ENCODE results near the gene UTS2R.

Gene UTS2R

GRCh38 chr17:82388922-82389283 is 17.3 kb downstream of the UTS2R start:
- no peak for DNase-seq (ENCODE audit: low read depth, low spot score)
- H3K36me3 ChIP-seq (ENCODE audit: insufficient read depth, insufficient read length, low read length): peaks cover 27% of the 10 kb centered on the region
- no peaks in the 10 kb centered on the region for H3K27me3 ChIP-seq (ENCODE audit: insufficient read depth, insufficient read length)
- H3K9ac ChIP-seq (ENCODE audit: insufficient read length, low read depth): no peak overlapping the region
- H3K4me3 ChIP-seq (ENCODE audit: insufficient read length, low read depth): no peak overlapping the region
- TF ChIP-seq SUZ12 (IDR thresholded peaks at IDR 0.05; ENCODE audit: extremely low read depth, insufficient read depth, insufficient read length) (no peak), ZNF274 (IDR thresholded peaks at IDR 0.05; ENCODE audit: low read depth, low read length) (no peak), YY1 (IDR thresholded peaks at IDR 0.05; ENCODE audit: insufficient read depth, insufficient read length) (no peak)
- peaks cover 21% of the 10 kb centered on the region for H3K4me1 ChIP-seq (ENCODE audit: insufficient read depth, insufficient read length)
- H3K9me3 ChIP-seq (ENCODE audit: insufficient read depth, low read length): no peaks in the 10 kb centered on the region

GRCh38 chr17:82389379-82389778 is 17.8 kb downstream of the UTS2R start:
- Histone ChIP-seq H3K4me1 (ENCODE audit: insufficient read depth, insufficient read length) (peaks cover 17% of the 10 kb centered on the region), H3K4me3 (ENCODE audit: insufficient read length, low read depth) (no peak overlapping the region), H3K9me3 (ENCODE audit: insufficient read depth, low read length) (no peaks in the 10 kb centered on the region), H3K27me3 (ENCODE audit: insufficient read depth, insufficient read length) (no peaks in the 10 kb centered on the region), H3K36me3 (ENCODE audit: insufficient read depth, insufficient read length, low read length) (peaks cover 29% of the 10 kb centered on the region), H3K9ac (ENCODE audit: insufficient read length, low read depth) (no peak overlapping the region)
- no peak for DNase-seq (ENCODE audit: low read depth, low spot score)
- TF ChIP-seq ZNF274 (IDR thresholded peaks at IDR 0.05; ENCODE audit: low read depth, low read length): no peak
- no peak for TF ChIP-seq SUZ12 (IDR thresholded peaks at IDR 0.05; ENCODE audit: extremely low read depth, insufficient read depth, insufficient read length)
- TF ChIP-seq YY1 (IDR thresholded peaks at IDR 0.05; ENCODE audit: insufficient read depth, insufficient read length): no peak

DNA sequence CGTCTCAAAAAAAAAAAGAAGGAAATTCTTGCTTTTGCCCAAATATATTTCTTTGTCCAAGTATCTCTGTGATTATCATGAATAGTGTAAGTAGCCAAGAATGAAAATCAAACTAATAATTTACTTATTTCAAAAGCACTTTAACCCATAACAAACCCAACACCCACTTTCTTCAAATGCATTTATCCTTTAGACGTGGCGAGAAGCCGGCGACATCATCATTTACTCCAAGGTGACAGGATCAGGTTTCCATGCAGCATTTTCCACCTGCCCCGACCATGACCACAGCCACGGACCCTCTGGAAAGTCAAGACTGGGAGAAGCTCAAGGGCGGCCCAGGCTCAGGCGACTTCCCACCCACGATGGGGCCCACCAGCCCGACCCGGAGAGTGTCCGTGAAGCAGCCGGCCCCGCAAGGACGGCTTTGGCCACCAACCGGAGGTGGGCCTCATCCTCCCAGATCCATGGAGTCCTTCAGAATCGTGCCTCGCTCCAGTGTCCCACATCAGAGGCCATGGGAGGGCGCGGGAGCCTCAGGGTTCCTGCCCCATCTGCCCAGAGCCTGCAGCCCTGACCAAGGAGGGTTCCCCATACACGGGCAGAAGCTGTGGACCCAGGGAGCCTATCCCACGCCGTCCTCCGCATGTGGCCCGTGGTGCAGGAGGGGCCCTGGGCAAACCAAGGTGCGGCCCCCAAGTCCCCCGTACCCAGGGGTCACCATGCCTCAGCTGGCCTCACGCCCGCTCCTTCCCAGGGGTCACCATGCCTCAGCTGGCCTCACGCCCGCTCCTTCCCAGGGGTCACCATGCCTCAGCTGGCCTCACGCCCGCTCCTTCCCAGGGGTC is 18.7 kb downstream of the UTS2R start:
- TF ChIP-seq YY1 (IDR thresholded peaks at IDR 0.05; ENCODE audit: insufficient read depth, insufficient read length) (no peak), ZNF274 (IDR thresholded peaks at IDR 0.05; ENCODE audit: low read depth, low read length) (no peak), SUZ12 (IDR thresholded peaks at IDR 0.05; ENCODE audit: extremely low read depth, insufficient read depth, insufficient read length) (no peak)
- Histone ChIP-seq H3K4me3 (ENCODE audit: insufficient read length, low read depth) (no peak overlapping the region), H3K9ac (ENCODE audit: insufficient read length, low read depth) (no peak overlapping the region), H3K9me3 (ENCODE audit: insufficient read depth, low read length) (no peaks in the 10 kb centered on the region), H3K27me3 (ENCODE audit: insufficient read depth, insufficient read length) (no peaks in the 10 kb centered on the region), H3K36me3 (ENCODE audit: insufficient read depth, insufficient read length, low read length) (peaks cover 32% of the 10 kb centered on the region), H3K4me1 (ENCODE audit: insufficient read depth, insufficient read length) (peaks cover 8% of the 10 kb centered on the region)
- DNase-seq (ENCODE audit: low read depth, low spot score): no peak

DNA sequence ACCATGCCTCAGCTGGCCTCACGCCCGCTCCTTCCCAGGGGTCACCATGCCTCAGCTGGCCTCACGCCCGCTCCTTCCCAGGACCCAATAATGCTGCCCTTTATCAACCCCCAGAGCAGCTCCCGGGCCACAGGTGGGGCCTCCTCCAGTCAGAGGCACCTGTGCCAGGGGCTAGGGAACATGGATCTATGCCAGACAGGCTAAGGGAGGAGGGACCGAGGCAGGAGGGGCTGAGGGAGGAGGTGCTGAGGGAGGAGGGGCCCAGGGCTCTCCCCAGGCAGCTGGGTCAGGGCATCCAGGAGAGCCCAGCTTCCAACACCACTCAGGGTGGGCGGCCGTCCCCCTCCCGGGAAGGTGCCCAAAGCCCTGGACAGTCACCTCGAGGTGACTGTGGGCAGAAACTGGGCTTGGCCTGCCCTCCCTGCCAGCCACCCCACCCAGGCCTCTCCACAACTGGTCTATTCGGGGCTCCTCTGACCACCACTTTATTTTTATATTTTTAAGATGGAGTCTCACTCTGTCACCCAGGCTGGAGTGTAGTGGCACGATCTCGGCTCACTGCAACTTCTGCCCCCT is 19.4 kb downstream of the UTS2R start:
- no peak for TF ChIP-seq YY1 (IDR thresholded peaks at IDR 0.05; ENCODE audit: insufficient read depth, insufficient read length)
- no peak for TF ChIP-seq ZNF274 (IDR thresholded peaks at IDR 0.05; ENCODE audit: low read depth, low read length)
- TF ChIP-seq SUZ12 (IDR thresholded peaks at IDR 0.05; ENCODE audit: extremely low read depth, insufficient read depth, insufficient read length): no peak
- Histone ChIP-seq H3K4me1 (ENCODE audit: insufficient read depth, insufficient read length) (peaks cover 8% of the 10 kb centered on the region), H3K4me3 (ENCODE audit: insufficient read length, low read depth) (no peak overlapping the region), H3K36me3 (ENCODE audit: insufficient read depth, insufficient read length, low read length) (peaks cover 32% of the 10 kb centered on the region), H3K27me3 (ENCODE audit: insufficient read depth, insufficient read length) (no peaks in the 10 kb centered on the region), H3K9me3 (ENCODE audit: insufficient read depth, low read length) (no peaks in the 10 kb centered on the region), H3K9ac (ENCODE audit: insufficient read length, low read depth) (no peak overlapping the region)
- no peak for DNase-seq (ENCODE audit: low read depth, low spot score)

- Histone ChIP-seq H3K27me3 (ENCODE audit: insufficient read depth, insufficient read length) (no peaks in the 10 kb centered on the region), H3K9ac (ENCODE audit: insufficient read length, low read depth) (no peak overlapping the region), H3K9me3 (ENCODE audit: insufficient read depth, low read length) (no peaks in the 10 kb centered on the region), H3K4me3 (ENCODE audit: insufficient read length, low read depth) (no peak overlapping the region), H3K36me3 (ENCODE audit: insufficient read depth, insufficient read length, low read length) (peaks cover 32% of the 10 kb centered on the region), H3K4me1 (ENCODE audit: insufficient read depth, insufficient read length) (peaks cover 5% of the 10 kb centered on the region)
- TF ChIP-seq SUZ12 (IDR thresholded peaks at IDR 0.05; ENCODE audit: extremely low read depth, insufficient read depth, insufficient read length) (no peak), ZNF274 (IDR thresholded peaks at IDR 0.05; ENCODE audit: low read depth, low read length) (no peak), YY1 (IDR thresholded peaks at IDR 0.05; ENCODE audit: insufficient read depth, insufficient read length) (no peak)
- no peak for DNase-seq (ENCODE audit: low read depth, low spot score)
Measured at GRCh38 chr17:82391496-82392066, 20.0 kb downstream of the UTS2R start.

GRCh38 chr17:82392209-82392920 is 20.8 kb downstream of the UTS2R start:
- TF ChIP-seq SUZ12 (IDR thresholded peaks at IDR 0.05; ENCODE audit: extremely low read depth, insufficient read depth, insufficient read length): no peak
- TF ChIP-seq ZNF274 (IDR thresholded peaks at IDR 0.05; ENCODE audit: low read depth, low read length): no peak
- TF ChIP-seq YY1 (IDR thresholded peaks at IDR 0.05; ENCODE audit: insufficient read depth, insufficient read length): no peak
- H3K36me3 ChIP-seq (ENCODE audit: insufficient read depth, insufficient read length, low read length): peaks cover 32% of the 10 kb centered on the region
- peaks cover 2% of the 10 kb centered on the region for H3K4me1 ChIP-seq (ENCODE audit: insufficient read depth, insufficient read length)
- no peaks in the 10 kb centered on the region for H3K9me3 ChIP-seq (ENCODE audit: insufficient read depth, low read length)
- DNase-seq (ENCODE audit: low read depth, low spot score): no peak
- no peaks in the 10 kb centered on the region for H3K27me3 ChIP-seq (ENCODE audit: insufficient read depth, insufficient read length)
- H3K4me3 ChIP-seq (ENCODE audit: insufficient read length, low read depth): no peak overlapping the region
- H3K9ac ChIP-seq (ENCODE audit: insufficient read length, low read depth): no peak overlapping the region

Measured in NT2/D1 (cell line).